ENCODE data around the gene SRSF7.
"Not testable (repeated sequence)": the region's sequence is repeated elsewhere in the genome, so short reads cannot be mapped to it uniquely, and the experiment has no call there.

SRSF7 gene

GRCh38 chr2:38718601-38719000, 32.6 kb downstream of the SRSF7 start:
- H3K27ac ChIP-seq (ENCODE audit: low read length) = no peak overlapping the region
- no peaks in the 10 kb centered on the region for H3K4me1 ChIP-seq (ENCODE audit: control insufficient read depth, insufficient read depth, low read length)
- no peaks in the 10 kb centered on the region for H3K9me3 ChIP-seq (ENCODE audit: control insufficient read depth, insufficient read depth, low read length)
- DNase-seq (ENCODE audit: low read depth, low spot score) = no peak
- H3K36me3 ChIP-seq (ENCODE audit: control insufficient read depth, insufficient read depth, low read length) = no peaks in the 10 kb centered on the region
- no CpG with 5 or more reads among the region's 4 CpGs for WGBS (ENCODE audit: insufficient coverage, insufficient read length)
- H3K27me3 ChIP-seq (ENCODE audit: control insufficient read depth, insufficient read depth, low read length) = no peaks in the 10 kb centered on the region
- H3K4me3 ChIP-seq (ENCODE audit: low read length) = no peak overlapping the region

DNA sequence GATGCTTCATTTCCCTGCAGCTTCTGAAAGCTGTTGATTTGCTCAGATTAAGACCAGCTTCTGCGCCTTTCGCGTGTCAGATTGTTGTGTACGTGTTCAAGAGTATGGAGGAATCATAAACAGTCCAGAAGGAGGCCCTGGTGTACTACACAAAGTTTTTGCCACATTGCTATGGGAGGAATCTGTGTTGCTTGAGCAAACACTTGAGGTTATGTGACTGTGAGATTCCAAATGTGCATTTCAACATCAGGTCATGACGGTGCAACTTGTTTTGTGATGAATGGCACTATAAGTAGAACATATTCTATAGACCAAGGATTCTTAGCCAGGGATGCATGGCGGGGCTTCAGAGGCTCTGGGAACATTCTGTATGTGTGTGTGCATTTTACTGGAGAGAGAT, 35.0 kb downstream of the SRSF7 start:
- no peak for DNase-seq (ENCODE audit: low read depth, low spot score)
- H3K4me3 ChIP-seq (ENCODE audit: low read length) = no peak overlapping the region
- H3K36me3 ChIP-seq (ENCODE audit: control insufficient read depth, insufficient read depth, low read length) = no peaks in the 10 kb centered on the region
- H3K27ac ChIP-seq (ENCODE audit: low read length) = no peak overlapping the region
- no peaks in the 10 kb centered on the region for H3K27me3 ChIP-seq (ENCODE audit: control insufficient read depth, insufficient read depth, low read length)
- no CpG with 5 or more reads among the region's 6 CpGs for WGBS (ENCODE audit: insufficient coverage, insufficient read length)
- H3K4me1 ChIP-seq (ENCODE audit: control insufficient read depth, insufficient read depth, low read length) = no peaks in the 10 kb centered on the region
- no peaks in the 10 kb centered on the region for H3K9me3 ChIP-seq (ENCODE audit: control insufficient read depth, insufficient read depth, low read length)

GRCh38 chr2:38714941-38715340, 36.2 kb downstream of the SRSF7 start:
- H3K4me3 ChIP-seq (ENCODE audit: low read length); H3K36me3 ChIP-seq (ENCODE audit: control insufficient read depth, insufficient read depth, low read length); H3K4me1 ChIP-seq (ENCODE audit: control insufficient read depth, insufficient read depth, low read length); H3K27ac ChIP-seq (ENCODE audit: low read length); DNase-seq (ENCODE audit: low read depth, low spot score); H3K27me3 ChIP-seq (ENCODE audit: control insufficient read depth, insufficient read depth, low read length); H3K9me3 ChIP-seq (ENCODE audit: control insufficient read depth, insufficient read depth, low read length): not testable (repeated sequence)
- WGBS (ENCODE audit: insufficient coverage, insufficient read length) = no CpG with 5 or more reads among the region's 1 CpG

- Histone ChIP-seq H3K27ac (ENCODE audit: low read length) (no peak overlapping the region), H3K27me3 (ENCODE audit: control insufficient read depth, insufficient read depth, low read length) (no peaks in the 10 kb centered on the region), H3K4me1 (ENCODE audit: control insufficient read depth, insufficient read depth, low read length) (no peaks in the 10 kb centered on the region), H3K36me3 (ENCODE audit: control insufficient read depth, insufficient read depth, low read length) (no peaks in the 10 kb centered on the region), H3K4me3 (ENCODE audit: low read length) (no peak overlapping the region), H3K9me3 (ENCODE audit: control insufficient read depth, insufficient read depth, low read length) (no peaks in the 10 kb centered on the region)
- WGBS (ENCODE audit: insufficient coverage, insufficient read length) = no CpG with 5 or more reads among the region's 3 CpGs
- DNase-seq (ENCODE audit: low read depth, low spot score) = no peak
Observed at GRCh38 chr2:38713338-38713737, 37.8 kb downstream of the SRSF7 start.

GRCh38 chr2:38712871-38713270, 38.3 kb downstream of the SRSF7 start:
- no CpG with 5 or more reads among the region's 4 CpGs for WGBS (ENCODE audit: insufficient coverage, insufficient read length)
- no peak for DNase-seq (ENCODE audit: low read depth, low spot score)
- H3K36me3 ChIP-seq (ENCODE audit: control insufficient read depth, insufficient read depth, low read length) = no peaks in the 10 kb centered on the region

DNA sequence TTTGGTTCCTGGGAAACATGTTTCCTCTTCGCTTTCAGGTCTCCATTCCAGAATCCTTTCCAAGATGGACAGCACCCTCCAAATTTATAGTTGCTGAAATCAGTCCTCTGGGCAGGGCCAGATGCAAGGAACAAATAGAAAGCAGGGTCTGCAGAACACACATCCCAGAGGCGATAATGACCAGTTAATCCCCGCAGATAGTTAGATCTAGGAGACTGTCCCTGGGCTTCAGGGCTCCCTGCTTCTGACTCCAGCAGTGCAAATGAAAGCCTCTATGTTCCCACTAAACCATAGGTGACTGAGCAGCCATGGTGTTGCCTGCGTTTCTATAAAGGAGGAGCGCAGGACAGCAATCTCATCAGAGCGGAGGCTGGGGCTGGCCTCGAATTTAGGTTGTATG, 38.7 kb downstream of the SRSF7 start:
- H3K27me3 ChIP-seq (ENCODE audit: control insufficient read depth, insufficient read depth, low read length) = no peaks in the 10 kb centered on the region
- no peak overlapping the region for H3K27ac ChIP-seq (ENCODE audit: low read length)
- H3K4me1 ChIP-seq (ENCODE audit: control insufficient read depth, insufficient read depth, low read length) = no peaks in the 10 kb centered on the region
- H3K36me3 ChIP-seq (ENCODE audit: control insufficient read depth, insufficient read depth, low read length) = no peaks in the 10 kb centered on the region
- H3K4me3 ChIP-seq (ENCODE audit: low read length) = no peak overlapping the region
- no peak for DNase-seq (ENCODE audit: low read depth, low spot score)
- H3K9me3 ChIP-seq (ENCODE audit: control insufficient read depth, insufficient read depth, low read length) = no peaks in the 10 kb centered on the region
- no CpG with 5 or more reads among the region's 7 CpGs for WGBS (ENCODE audit: insufficient coverage, insufficient read length)

More at GRCh38 chr2:38712871-38713270, 38.3 kb downstream of the SRSF7 start:
- H3K27ac ChIP-seq (ENCODE audit: low read length) = no peak overlapping the region
- H3K27me3 ChIP-seq (ENCODE audit: control insufficient read depth, insufficient read depth, low read length) = no peaks in the 10 kb centered on the region
- no peak overlapping the region for H3K4me3 ChIP-seq (ENCODE audit: low read length)
- H3K4me1 ChIP-seq (ENCODE audit: control insufficient read depth, insufficient read depth, low read length) = no peaks in the 10 kb centered on the region
- H3K9me3 ChIP-seq (ENCODE audit: control insufficient read depth, insufficient read depth, low read length) = no peaks in the 10 kb centered on the region

GRCh38 chr2:38711558-38711957, 39.6 kb downstream of the SRSF7 start:
- H3K27ac ChIP-seq (ENCODE audit: low read length) = no peak overlapping the region
- DNase-seq (ENCODE audit: low read depth, low spot score) = no peak
- no peaks in the 10 kb centered on the region for H3K36me3 ChIP-seq (ENCODE audit: control insufficient read depth, insufficient read depth, low read length)
- no peaks in the 10 kb centered on the region for H3K27me3 ChIP-seq (ENCODE audit: control insufficient read depth, insufficient read depth, low read length)
- H3K4me3 ChIP-seq (ENCODE audit: low read length) = no peak overlapping the region
- no peaks in the 10 kb centered on the region for H3K9me3 ChIP-seq (ENCODE audit: control insufficient read depth, insufficient read depth, low read length)
- H3K4me1 ChIP-seq (ENCODE audit: control insufficient read depth, insufficient read depth, low read length) = no peaks in the 10 kb centered on the region

GRCh38 chr2:38709567-38710194, 41.5 kb downstream of the SRSF7 start:
- Histone ChIP-seq H3K4me1 (ENCODE audit: control insufficient read depth, insufficient read depth, low read length) (no peaks in the 10 kb centered on the region), H3K4me3 (ENCODE audit: low read length) (no peak overlapping the region), H3K27ac (ENCODE audit: low read length) (no peak overlapping the region), H3K9me3 (ENCODE audit: control insufficient read depth, insufficient read depth, low read length) (no peaks in the 10 kb centered on the region), H3K27me3 (ENCODE audit: control insufficient read depth, insufficient read depth, low read length) (no peaks in the 10 kb centered on the region), H3K36me3 (ENCODE audit: control insufficient read depth, insufficient read depth, low read length) (no peaks in the 10 kb centered on the region)
- WGBS (ENCODE audit: insufficient coverage, insufficient read length) = no CpG with 5 or more reads among the region's 5 CpGs
- no peak for DNase-seq (ENCODE audit: low read depth, low spot score)

GRCh38 chr2:38708900-38709566, 42.1 kb downstream of the SRSF7 start:
- WGBS (ENCODE audit: insufficient coverage, insufficient read length) = no CpG with 5 or more reads among the region's 12 CpGs

DNA sequence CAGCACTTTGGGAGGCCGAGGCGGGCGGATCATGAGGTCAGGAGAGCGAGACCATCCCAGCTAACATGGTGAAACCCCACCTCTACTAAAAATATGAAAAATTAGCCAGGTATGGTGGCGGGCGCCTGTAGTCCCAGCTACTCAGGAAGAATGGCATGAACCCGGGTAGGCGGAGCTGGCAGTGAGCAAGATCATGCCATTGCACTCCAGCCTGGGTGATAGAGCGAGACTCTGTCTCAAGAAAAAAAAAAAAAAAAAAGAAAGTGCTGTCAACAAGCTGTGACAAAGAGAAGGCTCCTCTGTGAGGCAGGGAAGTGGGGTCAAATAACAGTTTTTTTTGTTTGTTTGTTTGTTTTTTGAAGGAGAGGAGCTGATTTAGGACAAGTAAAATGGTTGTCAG, 42.7 kb downstream of the SRSF7 start:
- not testable (repeated sequence) for H3K27ac ChIP-seq (ENCODE audit: low read length); H3K36me3 ChIP-seq (ENCODE audit: control insufficient read depth, insufficient read depth, low read length); H3K9me3 ChIP-seq (ENCODE audit: control insufficient read depth, insufficient read depth, low read length); H3K27me3 ChIP-seq (ENCODE audit: control insufficient read depth, insufficient read depth, low read length); DNase-seq (ENCODE audit: low read depth, low spot score); H3K4me1 ChIP-seq (ENCODE audit: control insufficient read depth, insufficient read depth, low read length); H3K4me3 ChIP-seq (ENCODE audit: low read length)
- WGBS (ENCODE audit: insufficient coverage, insufficient read length) = no CpG with 5 or more reads among the region's 9 CpGs

More at GRCh38 chr2:38708900-38709566, 42.1 kb downstream of the SRSF7 start:
- DNase-seq (ENCODE audit: low read depth, low spot score) = no peak
- Histone ChIP-seq H3K27me3 (ENCODE audit: control insufficient read depth, insufficient read depth, low read length) (no peaks in the 10 kb centered on the region), H3K27ac (ENCODE audit: low read length) (no peak overlapping the region), H3K4me3 (ENCODE audit: low read length) (no peak overlapping the region), H3K36me3 (ENCODE audit: control insufficient read depth, insufficient read depth, low read length) (no peaks in the 10 kb centered on the region), H3K9me3 (ENCODE audit: control insufficient read depth, insufficient read depth, low read length) (no peaks in the 10 kb centered on the region), H3K4me1 (ENCODE audit: control insufficient read depth, insufficient read depth, low read length) (no peaks in the 10 kb centered on the region)

DNA sequence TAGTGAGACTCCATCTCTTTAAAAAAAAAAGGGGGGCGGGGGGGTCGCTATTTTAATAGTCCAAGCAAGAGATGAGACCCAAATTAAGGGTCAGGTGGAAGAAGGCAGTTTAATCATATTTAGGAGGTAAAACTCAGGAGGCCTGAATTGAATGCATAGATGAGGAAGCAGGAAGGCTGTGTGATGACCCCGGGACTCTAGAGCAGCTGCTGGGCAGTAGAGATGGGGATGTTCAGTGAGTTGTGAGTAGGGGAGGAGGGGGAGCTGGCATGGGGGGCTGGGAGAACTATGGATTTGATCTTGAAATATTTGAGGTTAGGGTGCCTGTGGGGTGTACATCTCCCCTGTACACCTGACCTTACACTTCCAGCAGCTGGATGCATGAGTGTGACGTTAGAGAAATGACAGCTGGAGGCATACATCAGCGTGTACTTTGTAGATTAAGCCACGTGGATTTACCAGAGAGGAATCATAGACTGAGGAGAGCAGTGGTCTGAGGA, 44.3 kb downstream of the SRSF7 start:
- no peaks in the 10 kb centered on the region for H3K27me3 ChIP-seq (ENCODE audit: control insufficient read depth, insufficient read depth, low read length)
- no peaks in the 10 kb centered on the region for H3K9me3 ChIP-seq (ENCODE audit: control insufficient read depth, insufficient read depth, low read length)
- no peaks in the 10 kb centered on the region for H3K36me3 ChIP-seq (ENCODE audit: control insufficient read depth, insufficient read depth, low read length)
- no peak for DNase-seq (ENCODE audit: low read depth, low spot score)
- H3K4me3 ChIP-seq (ENCODE audit: low read length) = no peak overlapping the region
- no peaks in the 10 kb centered on the region for H3K4me1 ChIP-seq (ENCODE audit: control insufficient read depth, insufficient read depth, low read length)
- no peak overlapping the region for H3K27ac ChIP-seq (ENCODE audit: low read length)
- no CpG with 5 or more reads among the region's 6 CpGs for WGBS (ENCODE audit: insufficient coverage, insufficient read length)
